Coronary artery (tissue), 2 donors: Measurements from ENCODE around the gene PRMT1.

ENCODE experiments used
- DNase-seq: peaks from one replicate; pipeline ENCODE4 v3.0.0-alpha.2; 2017; ENCODE audit warnings: low spot score
- H3K27ac ChIP-seq, 2 donors: fragments of 200-600 bp; sonication (generic); one replicate each; pipeline ENCODE4 v1.5.1; 2016 to 2019
- H3K4me3 ChIP-seq: fragments of 200-600 bp; sonication (generic); 2 replicates; pipeline ENCODE4 v1.5.1; 2016; ENCODE audit warnings: mild to moderate bottlenecking, moderate library complexity
- TF ChIP-seq, protein P1 (sequence below): fragments of 200-600 bp; sonication (generic); IDR thresholded peaks from one replicate; pipeline ENCODE4 v1.5.1; 2019; ENCODE audit warnings: antibody characterized with exemption

Gene PRMT1

GRCh38 chr19:49642492-49643035 lies 34.5 kb upstream of the PRMT1 start:
- TF ChIP-seq, protein P1, sequence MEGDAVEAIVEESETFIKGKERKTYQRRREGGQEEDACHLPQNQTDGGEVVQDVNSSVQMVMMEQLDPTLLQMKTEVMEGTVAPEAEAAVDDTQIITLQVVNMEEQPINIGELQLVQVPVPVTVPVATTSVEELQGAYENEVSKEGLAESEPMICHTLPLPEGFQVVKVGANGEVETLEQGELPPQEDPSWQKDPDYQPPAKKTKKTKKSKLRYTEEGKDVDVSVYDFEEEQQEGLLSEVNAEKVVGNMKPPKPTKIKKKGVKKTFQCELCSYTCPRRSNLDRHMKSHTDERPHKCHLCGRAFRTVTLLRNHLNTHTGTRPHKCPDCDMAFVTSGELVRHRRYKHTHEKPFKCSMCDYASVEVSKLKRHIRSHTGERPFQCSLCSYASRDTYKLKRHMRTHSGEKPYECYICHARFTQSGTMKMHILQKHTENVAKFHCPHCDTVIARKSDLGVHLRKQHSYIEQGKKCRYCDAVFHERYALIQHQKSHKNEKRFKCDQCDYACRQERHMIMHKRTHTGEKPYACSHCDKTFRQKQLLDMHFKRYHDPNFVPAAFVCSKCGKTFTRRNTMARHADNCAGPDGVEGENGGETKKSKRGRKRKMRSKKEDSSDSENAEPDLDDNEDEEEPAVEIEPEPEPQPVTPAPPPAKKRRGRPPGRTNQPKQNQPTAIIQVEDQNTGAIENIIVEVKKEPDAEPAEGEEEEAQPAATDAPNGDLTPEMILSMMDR: no peak
- no peak for DNase-seq
- peak overlapping the region; percentile 88 to 90 for H3K27ac ChIP-seq
- H3K4me3 ChIP-seq: peak overlapping the region; percentile 93

GRCh38 chr19:49643466-49643865 lies 33.6 kb upstream of the PRMT1 start:
- no peak for DNase-seq
- TF ChIP-seq, protein P1: no peak
- H3K27ac ChIP-seq: no peak overlapping the region
- H3K4me3 ChIP-seq: peak overlapping the region; percentile 93

GRCh38 chr19:49645592-49645991 lies 31.5 kb upstream of the PRMT1 start:
- no peak overlapping the region for H3K4me3 ChIP-seq
- TF ChIP-seq, protein P1: no peak
- no peak for DNase-seq
- H3K27ac ChIP-seq: no peak overlapping the region

GRCh38 chr19:49645995-49646394 lies 31.1 kb upstream of the PRMT1 start:
- TF ChIP-seq, protein P1: no peak

GRCh38 chr19:49646586-49646985 lies 30.5 kb upstream of the PRMT1 start:
- no peak for DNase-seq
- Histone ChIP-seq H3K4me3 (no peak overlapping the region), H3K27ac (no peak overlapping the region)
- TF ChIP-seq, protein P1: no peak

More at GRCh38 chr19:49645995-49646394, 31.1 kb upstream of the PRMT1 start:
- no peak overlapping the region for H3K27ac ChIP-seq
- no peak overlapping the region for H3K4me3 ChIP-seq
- no peak for DNase-seq

DNA sequence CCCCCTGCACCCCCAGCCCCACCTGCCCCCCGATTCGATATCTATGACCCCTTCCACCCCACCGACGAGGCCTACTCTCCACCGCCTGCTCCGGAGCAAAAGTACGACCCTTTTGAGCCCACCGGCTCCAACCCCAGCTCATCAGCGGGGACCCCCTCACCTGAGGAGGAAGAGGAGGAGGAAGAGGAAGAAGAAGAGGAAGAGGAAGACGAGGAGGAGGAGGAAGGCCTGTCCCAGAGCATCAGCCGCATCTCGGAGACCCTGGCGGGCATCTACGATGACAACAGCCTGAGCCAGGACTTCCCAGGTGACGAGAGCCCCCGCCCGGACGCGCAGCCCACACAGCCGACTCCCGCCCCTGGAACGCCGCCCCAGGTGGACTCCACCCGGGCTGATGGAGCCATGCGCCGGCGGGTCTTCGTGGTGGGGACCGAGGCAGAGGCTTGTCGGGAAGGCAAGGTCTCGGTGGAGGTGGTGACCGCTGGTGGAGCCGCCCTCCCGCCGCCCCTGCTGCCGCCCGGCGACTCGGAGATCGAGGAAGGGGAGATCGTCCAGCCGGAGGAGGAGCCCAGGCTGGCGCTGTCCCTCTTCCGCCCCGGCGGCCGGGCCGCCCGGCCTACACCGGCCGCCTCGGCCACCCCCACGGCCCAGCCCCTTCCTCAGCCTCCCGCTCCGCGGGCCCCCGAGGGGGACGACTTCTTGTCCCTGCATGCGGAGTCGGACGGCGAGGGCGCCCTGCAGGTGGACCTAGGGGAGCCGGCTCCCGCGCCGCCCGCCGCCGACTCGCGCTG lies 25.8 kb upstream of the PRMT1 start:
- no peak for DNase-seq
- TF ChIP-seq, protein P1: no peak
- H3K27ac ChIP-seq: no peak overlapping the region
- H3K4me3 ChIP-seq: no peak overlapping the region
